HTERT RPE-1 (cell line): ENCODE data around the gene EVL.
"Not testable (repeated sequence)": the region's sequence is repeated elsewhere in the genome, so short reads cannot be mapped to it uniquely, and the experiment has no call there.

Experiments used
- in situ Hi-C: fragments of 300-500 bp; cut with MboI; formaldehyde crosslinking; loops from 4 replicates; pipeline ENCODE4 v1.14.3; 2020; ENCODE audit warnings: low sequenced_read_pairs

The EVL gene

DNA sequence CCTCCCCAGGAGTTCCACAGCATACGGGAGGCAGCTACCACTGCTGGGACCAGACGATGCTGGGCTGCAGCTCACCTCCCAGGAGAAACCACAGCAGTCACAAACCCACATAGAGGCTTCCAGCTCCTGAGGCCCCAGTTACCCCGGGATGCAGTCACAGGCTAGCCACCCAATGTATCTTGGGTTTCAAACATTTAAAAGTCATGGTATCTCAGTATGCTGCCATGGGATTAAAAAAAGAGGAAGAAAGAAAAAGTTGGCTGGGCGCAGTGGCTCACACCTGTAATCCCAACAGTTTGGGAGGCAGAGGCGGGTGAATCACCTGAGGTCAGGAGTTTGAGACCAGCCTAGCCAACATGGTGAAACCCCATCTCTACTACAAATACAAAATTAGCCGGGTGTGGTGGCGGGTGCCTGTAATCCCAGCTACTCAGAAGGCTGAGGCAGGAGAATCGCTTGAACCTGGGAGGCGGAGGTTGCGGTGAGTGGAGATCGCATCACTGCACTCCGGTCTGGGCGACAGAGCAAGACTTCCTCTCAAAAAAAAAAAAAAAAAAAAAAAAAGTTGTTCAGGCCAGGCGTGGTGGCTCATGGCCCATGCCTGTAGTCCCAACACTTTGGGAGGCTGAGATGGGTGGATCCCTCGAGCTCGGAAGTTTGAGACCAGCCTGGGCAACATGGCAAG is 92.5 kb downstream of the EVL start:
- in situ Hi-C loops, result not testable (repeated sequence)

- in situ Hi-C loops, result no loop called here
Measured at GRCh38 chr14:100158566-100159093, 93.4 kb downstream of the EVL start.

- in situ Hi-C loops, result no loop called here
Measured at GRCh38 chr14:100159094-100159864, 94.1 kb downstream of the EVL start, which contains the start of gene DEGS2. Gene DEGS2, minus strand, starts transcription at chr14:100159645. Its CDS starts 58 bp downstream, at chr14:100159587.

DNA sequence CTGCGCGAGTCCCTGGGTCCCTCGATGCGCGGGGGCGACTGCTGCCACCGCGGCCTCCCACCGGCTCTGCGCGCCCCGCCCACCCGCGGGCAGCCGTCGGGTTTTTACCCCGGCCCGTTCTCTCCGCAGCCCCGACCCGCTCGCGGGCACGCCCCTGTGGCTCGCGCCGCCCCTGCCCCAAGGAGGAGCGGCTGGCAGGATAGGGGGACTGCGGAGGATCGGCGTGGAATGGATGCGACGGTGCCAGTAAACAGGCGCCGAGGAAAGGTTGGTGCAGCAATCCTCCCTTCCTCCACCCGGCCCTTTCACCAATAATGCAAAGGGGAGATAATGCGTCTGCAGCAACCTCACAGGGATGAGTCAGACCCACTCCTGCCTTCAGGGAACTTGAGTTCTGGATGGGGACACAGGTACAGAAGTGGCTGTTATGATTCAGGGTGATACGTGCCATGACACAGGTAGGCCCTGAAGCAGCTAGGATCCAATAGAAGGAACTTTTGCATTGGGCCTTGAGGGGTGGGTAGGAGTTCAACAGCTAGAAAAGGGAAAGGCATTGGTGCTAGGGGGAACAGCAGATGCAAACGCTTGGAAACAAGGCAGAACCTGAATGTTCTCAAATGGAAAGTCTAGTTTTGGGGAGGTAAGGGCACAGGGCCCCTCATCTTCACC is 94.8 kb downstream of the EVL start:
- in situ Hi-C loops, result no loop called here

- in situ Hi-C loops, result no loop called here
Measured at GRCh38 chr14:100160534-100160916, 95.3 kb downstream of the EVL start.

GRCh38 chr14:100165376-100165775 is 100.2 kb downstream of the EVL start:
- in situ Hi-C loops, result no loop called here

DNA sequence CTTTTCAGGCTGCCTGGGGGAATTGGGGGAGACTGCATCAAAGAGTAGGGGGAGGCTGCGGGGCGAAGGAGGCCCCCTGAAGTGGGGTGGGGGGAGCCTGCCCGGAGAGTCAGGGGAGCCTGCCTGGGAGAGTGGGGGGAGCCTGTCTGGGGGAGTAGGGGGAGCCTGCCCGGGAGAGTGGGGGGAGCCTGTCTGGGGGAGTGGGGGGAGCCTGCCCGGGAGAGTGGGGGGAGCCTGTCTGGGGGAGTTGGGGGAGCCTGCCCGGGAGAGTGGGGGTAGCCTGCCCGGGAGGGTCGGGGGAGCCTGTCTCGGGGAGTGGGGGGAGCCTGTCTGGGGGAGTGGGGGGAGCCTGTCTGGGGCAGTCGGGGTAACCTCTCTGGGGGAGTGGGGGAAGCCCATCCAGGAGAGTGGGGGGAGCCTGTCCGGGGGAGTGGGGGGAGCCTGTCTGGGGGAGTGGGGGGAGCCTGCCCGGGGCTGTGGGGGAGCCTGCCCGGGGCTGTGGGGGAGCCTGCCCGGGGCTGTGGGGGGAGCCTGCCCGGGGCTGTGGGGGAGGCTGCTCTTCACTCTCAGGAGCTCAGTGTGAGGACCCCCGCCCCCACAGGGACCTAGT is 100.7 kb downstream of the EVL start:
- in situ Hi-C loops, result no loop called here

GRCh38 chr14:100168506-100168905 is 103.3 kb downstream of the EVL start:
- in situ Hi-C loops, result no loop called here

DNA sequence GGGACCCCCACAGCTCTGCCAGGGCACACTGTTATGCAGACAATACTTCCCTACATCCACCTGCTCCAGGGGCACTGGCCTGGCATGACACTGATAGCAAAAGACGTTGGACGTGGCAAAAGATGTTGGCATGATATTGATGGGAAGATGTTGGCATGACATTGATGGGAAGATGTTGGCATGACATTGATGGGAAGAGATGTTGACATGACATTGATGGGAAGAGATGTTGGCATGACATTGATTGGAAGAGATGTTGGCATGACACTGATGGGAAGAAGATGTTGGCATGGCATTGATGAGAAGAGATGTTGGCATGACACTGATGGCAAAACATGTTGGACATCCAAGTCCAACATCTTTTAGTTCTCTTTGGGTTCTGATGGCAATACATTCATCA is 105.7 kb downstream of the EVL start:
- in situ Hi-C loops, result no loop called here

DNA sequence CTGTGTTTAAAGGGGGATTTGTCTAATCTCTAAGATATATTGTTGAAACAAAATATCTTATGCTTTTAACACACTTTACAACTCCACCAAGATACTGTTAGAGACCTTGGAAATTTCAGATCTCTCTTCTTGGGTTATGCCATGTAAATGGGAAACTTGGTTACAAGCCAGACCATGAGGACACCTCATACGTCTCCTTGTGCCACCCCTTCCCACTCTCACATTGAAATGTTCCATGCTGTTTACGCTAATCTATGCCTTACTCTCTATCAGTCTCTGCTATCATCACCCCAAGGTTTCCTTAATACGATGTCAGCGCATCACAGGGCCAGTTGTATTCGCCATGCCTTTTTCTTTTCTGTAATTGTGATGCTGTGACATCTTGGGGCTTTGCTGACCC is 107.6 kb downstream of the EVL start:
- in situ Hi-C loops, result no loop called here

DNA sequence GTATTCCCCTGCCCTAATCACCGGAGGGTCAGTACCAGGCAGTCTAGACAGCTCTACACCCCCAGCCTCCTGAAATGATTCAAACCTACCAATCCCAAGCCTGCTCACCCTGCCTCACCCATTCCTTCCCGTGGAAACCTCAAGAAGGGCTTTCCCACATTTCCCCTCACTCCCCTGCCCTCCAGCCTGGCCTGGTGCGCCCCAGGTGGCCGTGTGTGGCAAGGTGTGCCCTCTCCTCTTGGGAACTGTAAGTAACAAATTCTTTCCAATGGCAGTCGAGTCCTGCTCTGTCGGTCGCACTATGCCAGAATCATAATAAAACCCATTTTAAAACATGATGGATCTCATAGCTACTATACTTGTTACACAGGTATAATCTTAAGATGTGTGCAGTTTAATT is 108.1 kb downstream of the EVL start:
- in situ Hi-C loops, result no loop called here

GRCh38 chr14:100176811-100177327 is 111.6 kb downstream of the EVL start:
- in situ Hi-C loops, result no loop called here

GRCh38 chr14:100178691-100179090 is 113.5 kb downstream of the EVL start:
- in situ Hi-C loops, result no loop called here

- in situ Hi-C loops, result not testable (repeated sequence)
Measured at GRCh38 chr14:100180671-100181070, 115.4 kb downstream of the EVL start.

GRCh38 chr14:100181876-100182551 is 116.8 kb downstream of the EVL start:
- in situ Hi-C loops, result not testable (repeated sequence)

- in situ Hi-C loops, result no loop called here
Measured at GRCh38 chr14:100187247-100187833, 122.1 kb downstream of the EVL start.

DNA sequence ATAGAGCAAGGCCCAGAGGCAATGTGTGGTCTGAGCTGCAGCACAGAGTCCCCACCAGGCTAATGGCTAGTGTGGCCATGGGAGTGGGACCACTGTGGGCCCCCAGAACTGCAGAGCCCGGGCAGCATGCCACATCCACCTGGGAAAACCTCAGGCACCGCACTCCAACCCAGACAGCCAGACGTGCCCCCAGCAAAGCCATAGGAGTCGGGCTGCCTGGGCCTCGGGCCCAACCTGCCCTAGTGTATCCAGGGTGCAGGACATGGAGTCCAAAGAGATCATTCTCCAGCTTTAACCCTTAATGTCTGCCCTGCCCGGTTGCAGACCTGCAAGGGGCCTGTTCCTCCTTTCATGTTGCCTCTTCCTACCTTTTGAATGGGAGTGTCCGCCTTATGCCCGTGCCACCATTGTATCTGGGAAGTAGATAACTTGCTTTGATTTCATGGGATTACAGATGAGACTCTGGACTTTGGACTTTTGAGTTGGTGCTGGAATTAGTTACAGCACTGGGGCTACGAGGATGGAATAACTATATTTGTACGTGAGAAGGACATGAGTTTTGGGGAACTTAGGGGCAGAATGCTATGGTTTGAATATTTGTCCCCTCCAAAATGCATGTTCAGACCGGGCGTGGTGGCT is 123.3 kb downstream of the EVL start:
- in situ Hi-C loops, result no loop called here

GRCh38 chr14:100190126-100190525 is 124.9 kb downstream of the EVL start:
- in situ Hi-C loops, result no loop called here

- in situ Hi-C loops, result no loop called here
Measured at GRCh38 chr14:100191584-100192249, 126.5 kb downstream of the EVL start.
